H9 (cell line): ENCODE measurements around the gene MLC1. TPM values are rescaled to one million over a fixed set of nuclear protein-coding genes. Genes with fewer than 3 reads are reported as not detected.

Source experiments
- DNase-seq: peaks from one replicate; pipeline ENCODE4 v3.0.0-alpha.2; 2017
- H2AFZ ChIP-seq: one replicate; pipeline ENCODE4 v1.6.1; 2013; ENCODE audit warnings: mild to moderate bottlenecking, low read length, control low read depth, moderate library complexity
- H2AK5ac ChIP-seq: 2 replicates; pipeline ENCODE4 v1.6.1; 2013; ENCODE audit warnings: low read length, control low read depth, mixed read lengths; ENCODE audit not compliant: insufficient read length
- H2BK120ac ChIP-seq: one replicate; pipeline ENCODE4 v1.6.1; 2013; ENCODE audit warnings: low read depth, mild to moderate bottlenecking, low read length, control low read depth, inconsistent platforms; ENCODE audit not compliant: poor library complexity, severe bottlenecking
- H2BK12ac ChIP-seq: 2 replicates; pipeline ENCODE4 v1.6.1; 2013; ENCODE audit warnings: low read length, control low read depth, mixed read lengths, low read depth; ENCODE audit not compliant: insufficient read length
- H2BK15ac ChIP-seq: 2 replicates; pipeline ENCODE4 v1.6.1; 2013; ENCODE audit warnings: low read depth, low read length, control low read depth
- H2BK20ac ChIP-seq: one replicate; pipeline ENCODE4 v1.6.1; 2013; ENCODE audit warnings: low read depth, mild to moderate bottlenecking, low read length, control low read depth, inconsistent platforms; ENCODE audit not compliant: poor library complexity, severe bottlenecking
- H2BK5ac ChIP-seq: 2 replicates; pipeline ENCODE4 v1.6.1; 2013; ENCODE audit warnings: low read length, control low read depth, mixed read lengths; ENCODE audit not compliant: insufficient read length
- H3K14ac ChIP-seq: 2 replicates; pipeline ENCODE4 v1.6.1; 2013; ENCODE audit warnings: low read length, control low read depth; ENCODE audit not compliant: insufficient read depth
- H3K18ac ChIP-seq: 2 replicates; pipeline ENCODE4 v1.6.1; 2013; ENCODE audit warnings: low read depth, mild to moderate bottlenecking, mixed read lengths, low read length, control low read depth; ENCODE audit not compliant: insufficient read length
- H3K23ac ChIP-seq: 2 replicates; pipeline ENCODE4 v1.6.1; 2013; ENCODE audit warnings: low read length, control low read depth, mixed read lengths, low read depth; ENCODE audit not compliant: insufficient read length
- H3K23me2 ChIP-seq: 2 replicates; pipeline ENCODE4 v1.6.1; 2013; ENCODE audit warnings: low read depth, mild to moderate bottlenecking, mixed read lengths, low read length, control low read depth; ENCODE audit not compliant: insufficient read length, poor library complexity, severe bottlenecking
- H3K27ac ChIP-seq: 2 replicates; pipeline ENCODE4 v1.5.1; 2013; ENCODE audit warnings: low read length, control low read depth, mixed read lengths, low read depth; ENCODE audit not compliant: insufficient read length
- H3K27me3 ChIP-seq: 2 replicates; pipeline ENCODE4 v1.6.1; 2013; ENCODE audit warnings: low read length, control low read depth, inconsistent platforms; ENCODE audit not compliant: insufficient read depth
- H3K4ac ChIP-seq: 2 replicates; pipeline ENCODE4 v1.6.1; 2013; ENCODE audit warnings: low read depth, mild to moderate bottlenecking, control low read depth, inconsistent platforms, low read length, moderate library complexity
- H3K4me1 ChIP-seq: 2 replicates; pipeline ENCODE4 v1.6.1; 2013; ENCODE audit warnings: low read length, control low read depth, inconsistent platforms; ENCODE audit not compliant: insufficient read depth
- H3K4me2 ChIP-seq: 2 replicates; pipeline ENCODE4 v1.6.1; 2013; ENCODE audit warnings: low read length, control low read depth, mixed read lengths; ENCODE audit not compliant: insufficient read length, insufficient read depth
- H3K56ac ChIP-seq: 2 replicates; pipeline ENCODE4 v1.6.1; 2013; ENCODE audit warnings: low read depth, mild to moderate bottlenecking, mixed read lengths, low read length, control low read depth; ENCODE audit not compliant: insufficient read length
- H3K79me1 ChIP-seq: 2 replicates; pipeline ENCODE4 v1.6.1; 2013; ENCODE audit warnings: low read depth, mild to moderate bottlenecking, moderate library complexity, low read length, control low read depth, inconsistent platforms; ENCODE audit not compliant: insufficient read depth, poor library complexity, severe bottlenecking
- H3K79me2 ChIP-seq: 2 replicates; pipeline ENCODE4 v1.6.1; 2013; ENCODE audit warnings: low read length, control low read depth, inconsistent platforms; ENCODE audit not compliant: insufficient read depth
- H3K9ac ChIP-seq: 2 replicates; pipeline ENCODE4 v1.6.1; 2013; ENCODE audit warnings: low read length, control low read depth, mixed read lengths; ENCODE audit not compliant: insufficient read length; ENCODE audit errors: extremely low read depth
- H3K9me3 ChIP-seq: one replicate; pipeline ENCODE4 v1.6.1; 2013; ENCODE audit warnings: low read depth, low read length, inconsistent platforms; ENCODE audit not compliant: control insufficient read depth
- H3T11ph ChIP-seq: one replicate; pipeline ENCODE4 v1.6.1; 2013; ENCODE audit warnings: mild to moderate bottlenecking, low read length, control low read depth, inconsistent platforms
- H4K20me1 ChIP-seq: one replicate; pipeline ENCODE4 v1.6.1; 2013; ENCODE audit not compliant: control insufficient read depth, insufficient read length, insufficient read depth
- H4K5ac ChIP-seq: 2 replicates; pipeline ENCODE4 v1.6.1; 2013; ENCODE audit warnings: low read depth, mild to moderate bottlenecking, mixed read lengths, low read length, control low read depth; ENCODE audit not compliant: insufficient read length
- H4K8ac ChIP-seq: replicated peaks from 2 replicates; pipeline ENCODE4 v1.6.1; 2013; ENCODE audit warnings: low read length, control low read depth, mixed read lengths, low read depth; ENCODE audit not compliant: insufficient read length
- H4K91ac ChIP-seq: 2 replicates; pipeline ENCODE4 v1.6.1; 2013; ENCODE audit warnings: low read depth, mild to moderate bottlenecking, moderate library complexity, mixed read lengths, low read length, control low read depth; ENCODE audit not compliant: insufficient read length
- H3K27ac Mint-ChIP-seq, 3 experiments: 2 replicates in 2 of 3; 3 replicates in 1 of 3; pipeline ENCODE4 v1.8.0; 2020 to 2021; ENCODE audit warnings: mixed read lengths in 3 of 3, mild to moderate bottlenecking in 1 of 3, moderate library complexity in 1 of 3
- H3K27me3 Mint-ChIP-seq: 2 replicates; pipeline ENCODE4 v1.8.0; 2021; ENCODE audit warnings: low read depth, mild to moderate bottlenecking, moderate library complexity, mixed read lengths
- H3K36me3 Mint-ChIP-seq, 3 experiments: 2 replicates in 2 of 3; 3 replicates in 1 of 3; pipeline ENCODE4 v1.8.0; 2020 to 2021; ENCODE audit warnings: low read depth in 3 of 3, mixed read lengths in 3 of 3; ENCODE audit not compliant: insufficient read depth in 1 of 3
- H3K4me1 Mint-ChIP-seq, 2 experiments: 2 replicates each; pipeline ENCODE4 v1.8.0; 2020; ENCODE audit warnings: mixed read lengths in 2 of 2
- H3K4me3 Mint-ChIP-seq, 2 experiments: 2 replicates in 1 of 2; 3 replicates in 1 of 2; pipeline ENCODE4 v1.8.0; 2020 to 2021; ENCODE audit warnings: mild to moderate bottlenecking in 2 of 2, mixed read lengths in 2 of 2, moderate library complexity in 1 of 2
- H3K9me3 Mint-ChIP-seq, 2 experiments: 2 replicates in 1 of 2; 3 replicates in 1 of 2; pipeline ENCODE4 v1.8.0; 2020; ENCODE audit warnings: mild to moderate bottlenecking in 2 of 2, mixed read lengths in 2 of 2, moderate library complexity in 1 of 2
- CTCF ChIP-seq: fragments of 200-600 bp; sonication (generic); conservative IDR thresholded peaks from 3 replicates; pipeline ENCODE4 v1.8.0; 2021; ENCODE audit warnings: antibody characterized with exemption, mild to moderate bottlenecking
- WGBS: extraction: QIAGEN DNeasy Blood & Tissue Kit; methylation state at CpG from one replicate; pipeline ENCODE4 v1.1.7; 2013; ENCODE audit warnings: missing lambda C conversion rate, low lambda C conversion rate, mixed read lengths; ENCODE audit not compliant: insufficient read length; ENCODE audit errors: extremely low coverage; 5-methylcytosine and 5-hydroxymethylcytosine counted together
- total RNA-seq: library from RNA; stranded (reverse); gene quantifications from 2 replicates; pipeline ENCODE4 v1.2.1, GENCODE V29; 2021

The MLC1 gene
- total RNA-seq, 1 experiment from 2014 or later = not detected

GRCh38 chr22:50101870-50102565 lies 16.8 kb upstream of the MLC1 start:
- no peak overlapping the region for H2AK5ac ChIP-seq
- H3K79me2 ChIP-seq = no peaks in the 10 kb centered on the region
- Mint-ChIP-seq H3K36me3 (no peaks in the 10 kb centered on the region), H3K27me3 (peaks cover 14% of the 10 kb centered on the region), H3K4me3 (no peak overlapping the region), H3K27ac (peak overlapping the region in 1 of 3 experiments; percentile 53; a peak in 1 of 7 replicates), H3K4me1 (no peaks in the 10 kb centered on the region), H3K9me3 (no peaks in the 10 kb centered on the region; a peak in 1 of 5 replicates)
- no peak overlapping the region for H2BK15ac ChIP-seq
- no peak overlapping the region for H2BK12ac ChIP-seq
- H3K9me3 ChIP-seq = no peaks in the 10 kb centered on the region
- no peak overlapping the region for H3K14ac ChIP-seq
- H4K5ac ChIP-seq = no peak overlapping the region
- no peak overlapping the region for H3T11ph ChIP-seq
- H3K23ac ChIP-seq = no peak overlapping the region
- H3K23me2 ChIP-seq = no peaks in the 10 kb centered on the region
- H3K56ac ChIP-seq = no peak overlapping the region
- H3K4me1 ChIP-seq = no peaks in the 10 kb centered on the region
- no peak overlapping the region for H3K4ac ChIP-seq
- no peak overlapping the region for H3K18ac ChIP-seq
- no peak overlapping the region for H2BK120ac ChIP-seq
- H4K8ac ChIP-seq = no peak overlapping the region
- no peak overlapping the region for H4K91ac ChIP-seq
- no peak overlapping the region for H2AFZ ChIP-seq
- no peaks in the 10 kb centered on the region for H3K27me3 ChIP-seq
- TF ChIP-seq CTCF = no peak
- DNase-seq = no peak
- H3K27ac ChIP-seq = no peak overlapping the region
- WGBS = no CpG with 5 or more reads among the region's 10 CpGs
- no peaks in the 10 kb centered on the region for H3K79me1 ChIP-seq
- H4K20me1 ChIP-seq = no peaks in the 10 kb centered on the region
- H2BK20ac ChIP-seq = no peak overlapping the region
- no peak overlapping the region for H3K9ac ChIP-seq
- H2BK5ac ChIP-seq = no peak overlapping the region
- no peak overlapping the region for H3K4me2 ChIP-seq
